Endothelial cell of umbilical vein (primary cell): ENCODE results near the gene PARP1. TPM values are rescaled to one million over a fixed set of nuclear protein-coding genes. Genes with fewer than 3 reads are reported as not detected.

Experiments
- BruUV-seq: library from RNA; stranded (reverse); fragments of 400-500 nt; replicated peaks from 2 replicates; lab custom pipeline; 2021; lab: Mats Ljungman, UMichigan
- CTCF ChIA-PET: fragments of 300-600, 350-600 bp; sonication (Branson Sonifier 250); formaldehyde crosslinking; loops from one replicate; lab custom pipeline; 2021; ENCODE audit warnings: antibody characterized with exemption, inconsistent platforms; lab: Charles Lee
- POLR2A ChIA-PET: fragments of 300-600, 350-600 bp; sonication (Branson Sonifier 250); formaldehyde crosslinking; loops from one replicate; lab custom pipeline; 2021; ENCODE audit warnings: antibody characterized with exemption, inconsistent platforms; lab: Charles Lee
- DNase-seq: peaks from one replicate; pipeline ENCODE4 v3.0.0-alpha.2; 2011; ENCODE audit warnings: low read depth, low spot score
- FAIRE-seq: peaks from 2 replicates; lab custom pipeline; 2011; peaks lifted over from hg19 to GRCh38; lab: Jason Lieb, UNC
- H2AFZ ChIP-seq: 2 replicates; pipeline ENCODE4 v1.6.0; 2012; ENCODE audit warnings: low read depth, low read length, control low read depth, inconsistent platforms
- H3K27ac ChIP-seq: 2 replicates; pipeline ENCODE4 v1.5.1; 2011; ENCODE audit warnings: low read depth, mild to moderate bottlenecking, control low read depth, low read length, moderate library complexity; ENCODE audit not compliant: insufficient read depth
- H3K27me3 ChIP-seq, 2 experiments: 2 replicates each; pipeline versions ENCODE4 v1.6.0 to v1.6.1; 2011; ENCODE audit warnings: low read length in 2 of 2, mixed read lengths in 1 of 2; ENCODE audit not compliant: control insufficient read depth in 2 of 2, insufficient read depth in 2 of 2
- H3K36me3 ChIP-seq, 2 experiments: 2 replicates in 1 of 2; 3 replicates in 1 of 2; pipeline ENCODE4 v1.5.1; 2011; ENCODE audit warnings: low read length in 2 of 2, mild to moderate bottlenecking in 1 of 2, moderate library complexity in 1 of 2; ENCODE audit not compliant: control insufficient read depth in 2 of 2, insufficient read depth in 2 of 2; ENCODE audit errors: extremely low read depth in 1 of 2
- H3K4me1 ChIP-seq: 3 replicates; pipeline ENCODE4 v1.5.1; 2011; ENCODE audit warnings: mild to moderate bottlenecking, low read length; ENCODE audit not compliant: control insufficient read depth, insufficient read depth; ENCODE audit errors: extremely low read depth
- H3K4me2 ChIP-seq: 2 replicates; pipeline ENCODE4 v1.6.1; 2011; ENCODE audit warnings: low read length, control low read depth, mixed read lengths; ENCODE audit not compliant: insufficient read depth
- H3K4me3 ChIP-seq, 3 experiments: fragments of 200-600 bp in 1 of 3; sonication (generic), shearing (Covaris generic) in 1 of 3; replicated peaks in 1 of 3; 2 replicates each; pipeline ENCODE4 v1.5.1; 2011 to 2016; ENCODE audit warnings: control low read depth in 3 of 3, low read length in 3 of 3, mild to moderate bottlenecking in 2 of 3, inconsistent platforms in 1 of 3, low read depth in 1 of 3, moderate library complexity in 1 of 3; ENCODE audit not compliant: insufficient read depth in 1 of 3
- H3K79me2 ChIP-seq: 2 replicates; pipeline ENCODE4 v1.6.0; 2012; ENCODE audit warnings: low read length, inconsistent platforms; ENCODE audit not compliant: control insufficient read depth, insufficient read depth
- H3K9ac ChIP-seq: replicated peaks from 2 replicates; pipeline ENCODE3; 2011; ENCODE audit warnings: low read length, control low read depth; ENCODE audit not compliant: insufficient read depth; ENCODE audit errors: extremely low read depth
- H3K9me1 ChIP-seq: replicated peaks from 3 replicates; pipeline ENCODE4 v1.6.0; 2011; ENCODE audit warnings: mild to moderate bottlenecking, low read length; ENCODE audit not compliant: control insufficient read depth, insufficient read depth; ENCODE audit errors: extremely low read depth
- H3K9me3 ChIP-seq: replicated peaks from 2 replicates; pipeline ENCODE4 v1.5.1; 2012; ENCODE audit warnings: low read length, inconsistent platforms; ENCODE audit not compliant: control insufficient read depth, insufficient read depth
- H4K20me1 ChIP-seq: replicated peaks from 2 replicates; pipeline ENCODE3; 2011; ENCODE audit warnings: mild to moderate bottlenecking, low read length; ENCODE audit not compliant: control insufficient read depth, insufficient read depth; ENCODE audit errors: extremely low read depth
- CTCF ChIP-seq, 2 donors: IDR thresholded peaks; 1 replicate in 1 of 2; 2 replicates in 1 of 2; pipeline ENCODE4 v1.5.1; 2011; ENCODE audit warnings: low read length in 2 of 2, mild to moderate bottlenecking in 2 of 2, moderate library complexity in 2 of 2, control low read depth in 1 of 2, inconsistent platforms in 1 of 2, low read depth in 1 of 2; ENCODE audit not compliant: insufficient read depth in 1 of 2; ENCODE audit errors: extremely low read depth in 1 of 2
- EZH2 ChIP-seq: IDR thresholded peaks from 2 replicates; pipeline ENCODE4 v1.6.1; 2012; ENCODE audit warnings: borderline replicate concordance, low read depth, mild to moderate bottlenecking, moderate library complexity, low read length, inconsistent platforms; ENCODE audit not compliant: severe bottlenecking
- FOS ChIP-seq: IDR thresholded peaks from 2 replicates; pipeline ENCODE4 v1.6.1; 2011; ENCODE audit warnings: mild to moderate bottlenecking, low read length, moderate library complexity, borderline replicate concordance; ENCODE audit not compliant: insufficient read depth
- GATA2 ChIP-seq: IDR thresholded peaks from 2 replicates; pipeline ENCODE4 v1.7.0; 2011; ENCODE audit warnings: low read depth, mild to moderate bottlenecking, moderate library complexity, mixed read lengths, low read length; ENCODE audit not compliant: insufficient read length, insufficient read depth
- JUN ChIP-seq: IDR thresholded peaks from 2 replicates; pipeline ENCODE4 v1.6.1; 2011; ENCODE audit warnings: borderline replicate concordance, low read depth; ENCODE audit not compliant: insufficient read length, insufficient read depth
- MYC ChIP-seq: IDR thresholded peaks from one replicate; pipeline ENCODE4 v1.6.1; 2011; ENCODE audit warnings: mild to moderate bottlenecking, low read depth, low read length
- POLR2A ChIP-seq: IDR thresholded peaks from 2 replicates; pipeline ENCODE4 v1.6.1; 2012; ENCODE audit warnings: low read depth, mild to moderate bottlenecking, control low read depth, low read length
- POLR2AphosphoS5 ChIP-seq: IDR thresholded peaks from 2 replicates; pipeline ENCODE4 v1.6.1; 2012; ENCODE audit warnings: low read depth, mild to moderate bottlenecking, control low read depth, low read length, moderate library complexity; ENCODE audit not compliant: insufficient read depth
- dilution Hi-C: fragments of 300-500 bp; cut with MboI; formaldehyde crosslinking; loops from one replicate; pipeline ENCODE4 v1.15.0; 2019; ENCODE audit warnings: low sequenced_read_pairs; ENCODE audit not compliant: extremely low pct_ligation_motif_present
- intact Hi-C: fragments of 100-400 bp; cut with micrococcal nuclease; formaldehyde crosslinking; loops from one replicate; pipeline ENCODE4 v1.10.0; 2022
- polyA plus RNA-seq, 4 experiments: library from polyadenylated mRNA; depleted of rRNA in 3 of 4; stranded (reverse) in 3 of 4; unstranded in 1 of 4; fragments of >200 nt; gene quantifications; 2 replicates each; pipeline versions ENCODE4 v1.2.1 to v1.2.3, GENCODE V29; 2011 to 2012; ENCODE audit warnings: missing spikeins in 1 of 4
- total RNA-seq: library from RNA; stranded (reverse); gene quantifications from 2 replicates; pipeline ENCODE4 v1.2.3, GENCODE V29; 2021
- TF ChIP-seq, protein P1 (sequence below): IDR thresholded peaks from 2 replicates; pipeline ENCODE4 v1.6.1; 2011; ENCODE audit not compliant: insufficient read depth, insufficient read length

Gene PARP1
- total and polyA plus RNA-seq, 2 donors (not counting 3 experiments of a cell fraction or from before 2014, with no cell fraction given), result 136 to 160 TPM

GRCh38 chr1:226408285-226409184 is 642 bp upstream of the PARP1 start:
- peak overlapping the region; percentile 25 to 97 (median 40) for H3K4me3 ChIP-seq
- no peaks in the 10 kb centered on the region for H3K9me3 ChIP-seq
- no peak overlapping the region for H3K9ac ChIP-seq
- no peak overlapping the region for H3K27ac ChIP-seq
- H3K4me2 ChIP-seq, result peak overlapping the region; percentile 57
- no peaks in the 10 kb centered on the region for H3K9me1 ChIP-seq
- TF ChIP-seq, protein P1, sequence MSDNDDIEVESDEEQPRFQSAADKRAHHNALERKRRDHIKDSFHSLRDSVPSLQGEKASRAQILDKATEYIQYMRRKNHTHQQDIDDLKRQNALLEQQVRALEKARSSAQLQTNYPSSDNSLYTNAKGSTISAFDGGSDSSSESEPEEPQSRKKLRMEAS, result no peak
- no peak for TF ChIP-seq FOS
- TF ChIP-seq CTCF (IDR thresholded peaks at IDR 0.05; ENCODE audit: extremely low read depth in 1 of 2, insufficient read depth in 1 of 2, low read depth in 1 of 2, low read length in 2 of 2), result no peak
- no peak for TF ChIP-seq POLR2A
- TF ChIP-seq JUN, result no peak
- TF ChIP-seq EZH2, result no peak
- TF ChIP-seq POLR2AphosphoS5, result no peak
- no peak for TF ChIP-seq MYC
- no peak for TF ChIP-seq GATA2
- H3K79me2 ChIP-seq, result peaks cover 38% of the 10 kb centered on the region
- no peaks in the 10 kb centered on the region for H3K36me3 ChIP-seq
- DNase-seq (no peak), FAIRE-seq (no peak)
- peak overlapping the region; percentile 81 for H2AFZ ChIP-seq
- H3K27me3 ChIP-seq, result peaks cover 7% of the 10 kb centered on the region in 2 experiments
- intact Hi-C loops, result loop anchor here (2.0 kb wide), 2 partner anchors 100 to 284 kb away; partner anchors contain the start of gene LIN9
- BruUV-seq, result TSS peak; percentile 24
- dilution Hi-C loops, result no loop called here
- H4K20me1 ChIP-seq, result no peaks in the 10 kb centered on the region
- H3K4me1 ChIP-seq, result peaks cover 20% of the 10 kb centered on the region
- ChIA-PET CTCF (interaction anchor here (0.6 to 2.3 kb wide), 27 partner anchors 8 to 1998 kb away, joined by 3 to 29 read pairs (median 4); partner anchors contain the start of genes LIN9 and TRIM11), POLR2A (no interaction called here)
